ENCODE measurements around the gene DTYMK.

- no peak for TF ChIP-seq EZH2 (IDR thresholded peaks at IDR 0.05; ENCODE audit: insufficient read depth, poor library complexity, severe bottlenecking)
- TF ChIP-seq EZH2phosphoT487 (IDR thresholded peaks at IDR 0.05; ENCODE audit: insufficient read depth, low read depth) = no peak
Observed at GRCh38 chr2:241637795-241638660, 48.6 kb downstream of the DTYMK start.
